Endothelial cell (in vitro differentiated cells): ENCODE results near the gene HIBCH. TPM values are rescaled to one million over a fixed set of nuclear protein-coding genes. Genes with fewer than 3 reads are reported as not detected.
A peak's percentile ranks its signal among the peaks of the same experiment; 100 is the strongest.
"Not testable (repeated sequence)": the region's sequence is repeated elsewhere in the genome, so short reads cannot be mapped to it uniquely, and the experiment has no call there.

ENCODE experiments used
- DNase-seq: peaks from one replicate; pipeline ENCODE4 v3.0.0; 2021; ENCODE audit warnings: low spot score
- H3K27ac Mint-ChIP-seq: one replicate; pipeline ENCODE4 v1.8.0; 2021; ENCODE audit warnings: mixed read lengths, inconsistent platforms; ENCODE audit not compliant: unreplicated experiment
- H3K27me3 Mint-ChIP-seq: one replicate; pipeline ENCODE4 v1.8.0; 2021; ENCODE audit warnings: mild to moderate bottlenecking, moderate library complexity, mixed read lengths, inconsistent platforms; ENCODE audit not compliant: unreplicated experiment
- H3K36me3 Mint-ChIP-seq: one replicate; pipeline ENCODE4 v1.8.0; 2021; ENCODE audit warnings: mild to moderate bottlenecking, low read depth, mixed read lengths, inconsistent platforms; ENCODE audit not compliant: unreplicated experiment
- H3K4me1 Mint-ChIP-seq: one replicate; pipeline ENCODE4 v1.8.0; 2021; ENCODE audit warnings: mild to moderate bottlenecking, mixed read lengths, inconsistent platforms; ENCODE audit not compliant: unreplicated experiment
- H3K4me3 Mint-ChIP-seq: one replicate; pipeline ENCODE4 v1.8.0; 2021; ENCODE audit warnings: mild to moderate bottlenecking, mixed read lengths, inconsistent platforms; ENCODE audit not compliant: unreplicated experiment
- H3K9me3 Mint-ChIP-seq: one replicate; pipeline ENCODE4 v1.8.0; 2021; ENCODE audit warnings: mixed read lengths, inconsistent platforms; ENCODE audit not compliant: unreplicated experiment
- total RNA-seq: library from RNA; stranded (reverse); fragmentation: NEBNext Ultra II Directional; extraction: Animal tissue kit (Norgen Biotek cat#: 25700); gene quantifications from one replicate; pipeline ENCODE4 v1.2.1, GENCODE V29; 2021; ENCODE audit not compliant: unreplicated experiment
- TF ChIP-seq, protein P1 (sequence below): fragments of 200-600 bp; sonication (generic); IDR thresholded peaks from one replicate; pipeline ENCODE4 v1.5.0; 2021; ENCODE audit warnings: antibody characterized with exemption; ENCODE audit not compliant: unreplicated experiment

The HIBCH gene
- total RNA-seq, 1 donor from 2014 or later, result 29.8 TPM

DNA sequence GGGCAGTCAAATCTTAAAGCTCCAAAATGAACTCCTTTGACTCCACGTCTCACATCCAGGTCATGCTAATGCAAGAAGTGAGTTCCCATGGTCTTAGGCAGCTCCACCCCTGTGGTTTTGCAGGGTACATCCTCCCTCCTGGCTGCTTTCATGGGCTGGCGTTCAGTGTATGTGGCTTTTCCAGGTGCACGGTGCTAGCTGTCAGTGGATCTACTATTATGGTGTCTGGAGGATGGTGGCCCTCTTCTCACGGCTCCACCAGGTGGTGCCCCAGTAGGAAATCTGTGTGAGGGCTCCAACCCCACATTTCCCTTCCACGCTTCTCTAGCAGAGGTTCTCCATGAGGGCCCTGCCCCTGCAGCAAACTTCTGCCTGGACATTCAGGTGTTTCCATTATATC, 151.9 kb downstream of the HIBCH start:
- TF ChIP-seq, protein P1, sequence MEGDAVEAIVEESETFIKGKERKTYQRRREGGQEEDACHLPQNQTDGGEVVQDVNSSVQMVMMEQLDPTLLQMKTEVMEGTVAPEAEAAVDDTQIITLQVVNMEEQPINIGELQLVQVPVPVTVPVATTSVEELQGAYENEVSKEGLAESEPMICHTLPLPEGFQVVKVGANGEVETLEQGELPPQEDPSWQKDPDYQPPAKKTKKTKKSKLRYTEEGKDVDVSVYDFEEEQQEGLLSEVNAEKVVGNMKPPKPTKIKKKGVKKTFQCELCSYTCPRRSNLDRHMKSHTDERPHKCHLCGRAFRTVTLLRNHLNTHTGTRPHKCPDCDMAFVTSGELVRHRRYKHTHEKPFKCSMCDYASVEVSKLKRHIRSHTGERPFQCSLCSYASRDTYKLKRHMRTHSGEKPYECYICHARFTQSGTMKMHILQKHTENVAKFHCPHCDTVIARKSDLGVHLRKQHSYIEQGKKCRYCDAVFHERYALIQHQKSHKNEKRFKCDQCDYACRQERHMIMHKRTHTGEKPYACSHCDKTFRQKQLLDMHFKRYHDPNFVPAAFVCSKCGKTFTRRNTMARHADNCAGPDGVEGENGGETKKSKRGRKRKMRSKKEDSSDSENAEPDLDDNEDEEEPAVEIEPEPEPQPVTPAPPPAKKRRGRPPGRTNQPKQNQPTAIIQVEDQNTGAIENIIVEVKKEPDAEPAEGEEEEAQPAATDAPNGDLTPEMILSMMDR, result no peak
- Mint-ChIP-seq H3K27ac (no peak overlapping the region), H3K36me3 (peaks cover 6% of the 10 kb centered on the region), H3K4me3 (no peak overlapping the region), H3K27me3 (peaks cover 2% of the 10 kb centered on the region), H3K4me1 (no peaks in the 10 kb centered on the region), H3K9me3 (no peaks in the 10 kb centered on the region)
- DNase-seq, result no peak

DNA sequence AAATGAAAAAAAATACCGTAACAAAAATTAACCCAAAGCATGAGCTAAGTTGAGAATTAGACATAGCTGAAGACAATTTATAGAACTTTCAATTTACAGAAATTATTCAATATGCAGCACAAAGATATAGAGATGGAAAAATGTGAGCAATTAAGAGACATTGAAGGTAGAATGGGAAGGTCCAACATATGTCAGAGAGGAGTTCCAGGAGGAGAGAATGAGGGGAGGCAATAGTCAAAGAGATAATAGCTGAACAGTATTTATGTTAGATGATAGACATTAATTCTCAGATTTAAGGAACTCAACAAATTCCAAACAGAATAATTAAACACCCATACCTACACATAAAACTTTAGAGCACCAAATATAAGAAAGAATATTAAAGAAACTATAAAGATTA, 154.1 kb downstream of the HIBCH start:
- Mint-ChIP-seq H3K36me3 (peaks cover 6% of the 10 kb centered on the region), H3K27ac (no peak overlapping the region), H3K27me3 (peaks cover 2% of the 10 kb centered on the region), H3K4me3 (no peak overlapping the region), H3K9me3 (no peaks in the 10 kb centered on the region), H3K4me1 (no peaks in the 10 kb centered on the region)
- DNase-seq, result no peak
- TF ChIP-seq, protein P1, result no peak

DNA sequence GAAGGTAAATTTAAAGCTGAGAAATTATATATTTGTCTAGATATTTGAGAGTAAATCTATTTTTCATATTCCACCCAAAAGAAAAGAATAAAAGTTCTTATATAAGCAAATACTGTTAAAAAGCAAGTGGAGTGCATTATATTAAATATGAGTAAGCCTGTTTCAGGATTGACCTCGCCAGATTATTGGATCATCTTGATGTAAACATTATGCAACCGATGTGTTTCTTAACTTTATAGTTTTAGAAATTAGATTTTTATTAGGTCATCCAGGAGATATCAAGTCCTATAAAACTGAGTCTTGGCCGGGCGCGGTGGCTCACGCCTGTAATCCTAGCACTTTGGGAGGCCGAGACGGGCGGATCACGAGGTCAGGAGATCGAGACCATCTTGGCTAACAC, 156.8 kb downstream of the HIBCH start:
- DNase-seq, result no peak
- Mint-ChIP-seq H3K4me1 (peaks cover 12% of the 10 kb centered on the region), H3K27me3 (no peaks in the 10 kb centered on the region), H3K27ac (no peak overlapping the region), H3K36me3 (no peaks in the 10 kb centered on the region), H3K9me3 (no peaks in the 10 kb centered on the region), H3K4me3 (no peak overlapping the region)
- TF ChIP-seq, protein P1, result no peak

DNA sequence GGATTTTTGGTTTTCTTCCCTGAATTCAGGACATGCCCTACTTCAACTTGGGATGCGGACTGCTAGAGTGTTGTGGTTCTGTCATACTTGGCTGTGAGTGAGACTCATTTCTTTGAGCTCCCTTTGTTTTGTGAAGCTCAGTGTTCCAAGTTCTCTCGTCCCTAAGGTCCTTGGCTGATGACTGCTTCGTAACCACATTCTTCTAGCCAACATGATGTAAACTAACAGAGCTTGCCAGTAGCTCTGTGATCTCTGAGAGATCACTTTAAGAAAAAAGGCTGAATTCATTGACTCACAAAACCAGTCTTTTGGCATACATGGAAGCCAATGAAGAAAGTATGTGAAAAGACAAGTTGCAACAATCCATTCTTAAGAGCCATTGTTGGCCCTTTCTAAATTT, 160.2 kb downstream of the HIBCH start:
- Mint-ChIP-seq H3K27ac (peak overlapping the region; percentile 83), H3K4me1 (peaks cover 12% of the 10 kb centered on the region), H3K27me3 (no peaks in the 10 kb centered on the region), H3K4me3 (no peak overlapping the region), H3K36me3 (no peaks in the 10 kb centered on the region), H3K9me3 (no peaks in the 10 kb centered on the region)
- TF ChIP-seq, protein P1, result no peak
- DNase-seq, result no peak

DNA sequence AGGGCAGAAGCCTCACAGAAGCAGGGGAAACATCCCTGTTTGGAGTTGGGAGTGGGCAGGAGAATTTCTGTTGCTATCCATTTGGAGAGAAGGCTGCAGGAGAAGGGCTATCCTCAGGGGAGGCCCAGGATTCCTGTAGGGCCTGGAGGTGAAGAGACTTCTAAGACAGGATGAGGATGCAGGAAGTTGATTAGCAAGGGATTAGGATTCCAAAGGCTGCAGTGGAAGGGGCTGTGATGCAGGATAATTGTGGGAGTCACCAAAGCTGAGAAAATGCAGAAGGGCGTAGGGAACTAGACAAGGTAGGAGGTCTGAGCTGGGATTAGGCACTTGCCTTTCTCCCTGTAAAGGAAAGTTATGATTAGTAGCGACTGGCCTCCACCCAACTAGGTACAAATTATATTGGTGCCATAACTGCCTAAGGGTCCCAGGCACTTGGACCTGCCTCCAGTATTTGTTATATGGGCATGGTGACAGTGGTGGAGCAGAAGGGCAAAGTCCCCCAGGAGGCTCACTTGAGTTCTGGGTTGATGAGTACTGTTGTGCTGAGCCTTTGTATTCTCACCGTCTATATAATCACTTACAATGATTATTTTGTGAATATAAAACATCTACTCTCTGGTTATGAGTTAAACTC, 160.7 kb downstream of the HIBCH start:
- Mint-ChIP-seq H3K36me3 (no peaks in the 10 kb centered on the region), H3K4me1 (peaks cover 12% of the 10 kb centered on the region), H3K4me3 (no peak overlapping the region), H3K27me3 (no peaks in the 10 kb centered on the region), H3K27ac (peak overlapping the region; percentile 83), H3K9me3 (no peaks in the 10 kb centered on the region)
- TF ChIP-seq, protein P1, result no peak
- DNase-seq, result peak; percentile 25

DNA sequence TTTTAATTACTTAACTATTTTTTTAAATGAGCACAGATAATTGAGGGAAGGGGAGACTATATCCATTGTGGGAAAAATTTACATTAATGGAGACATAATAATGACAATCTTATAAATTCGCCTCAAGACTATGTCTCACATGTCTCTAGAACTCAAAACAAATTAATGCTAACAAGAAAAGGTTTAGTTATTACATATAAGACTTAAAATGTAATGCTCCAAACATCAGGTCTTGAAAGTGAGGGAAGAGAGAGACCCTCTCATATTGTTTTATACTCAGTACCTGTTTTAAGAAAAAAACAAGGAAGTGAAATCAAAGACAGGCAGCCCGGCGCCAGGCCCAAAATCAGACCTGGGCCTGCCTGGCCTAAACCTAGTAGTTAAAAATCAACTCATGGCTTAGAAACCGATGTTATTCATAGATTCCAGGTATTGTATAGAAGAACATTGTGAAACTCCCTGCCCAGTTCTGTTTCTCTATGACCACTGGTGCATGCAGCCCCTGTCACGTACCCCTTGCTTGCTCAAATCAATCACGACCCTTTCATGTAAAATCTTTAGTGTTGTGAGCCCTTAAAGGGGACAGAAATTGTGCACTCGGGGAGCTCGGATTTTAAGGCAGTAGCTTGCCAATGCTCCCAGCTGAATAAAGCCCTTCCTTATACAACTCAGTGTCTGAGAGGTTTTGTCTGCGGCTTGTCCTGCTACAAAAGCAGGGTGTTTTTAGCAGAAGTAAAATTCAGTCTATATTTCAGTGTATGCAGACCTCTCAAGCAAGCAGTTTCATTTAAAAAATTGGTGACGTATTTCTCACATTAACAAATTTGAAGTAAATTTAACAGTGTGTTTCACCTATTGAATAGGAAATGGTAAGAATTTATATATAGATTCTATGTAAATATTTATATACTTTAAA, 161.8 kb downstream of the HIBCH start:
- H3K4me1 Mint-ChIP-seq, result peaks cover 12% of the 10 kb centered on the region
- not testable (repeated sequence) for H3K4me3 Mint-ChIP-seq, DNase-seq, H3K36me3 Mint-ChIP-seq, H3K27me3 Mint-ChIP-seq, H3K9me3 Mint-ChIP-seq
- H3K27ac Mint-ChIP-seq, result peak overlapping the region; percentile 83
